Neural cell (in vitro differentiated cells): ENCODE measurements around the gene STT3B. TPM values are rescaled to one million over a fixed set of nuclear protein-coding genes. Genes with fewer than 3 reads are reported as not detected.

Experiments used
- H2AFZ ChIP-seq: fragments of 200-600, 300-800 bp; sonication (generic), shearing (Covaris generic); 2 replicates; pipeline ENCODE4 v1.6.0; 2014; ENCODE audit warnings: low read depth, mild to moderate bottlenecking, antibody characterized with exemption, low read length, moderate library complexity
- H3F3A ChIP-seq: fragments of 200-600 bp; shearing (Covaris generic); 2 replicates; pipeline ENCODE4 v1.6.1; 2016; ENCODE audit warnings: mild to moderate bottlenecking, moderate library complexity, mixed read lengths, antibody characterized with exemption, low read length; ENCODE audit not compliant: insufficient read depth, poor library complexity, severe bottlenecking
- H3K27ac ChIP-seq: fragments of 200-600, 300-800 bp; sonication (generic), shearing (Covaris generic); 2 replicates; pipeline ENCODE4 v1.5.1; 2014; ENCODE audit warnings: mild to moderate bottlenecking, low read length, moderate library complexity
- H3K27me3 ChIP-seq: fragments of 300-800, 200-600 bp; sonication (generic), shearing (Covaris generic); 2 replicates; pipeline ENCODE4 v1.6.0; 2014; ENCODE audit warnings: mild to moderate bottlenecking, low read depth, low read length, moderate library complexity; ENCODE audit not compliant: insufficient read depth
- H3K36me3 ChIP-seq: fragments of 300-800, 200-600 bp; sonication (generic), shearing (Covaris generic); 2 replicates; pipeline ENCODE4 v1.5.1; 2014; ENCODE audit warnings: mild to moderate bottlenecking, antibody characterized with exemption, low read length, moderate library complexity; ENCODE audit not compliant: insufficient read depth
- H3K4me2 ChIP-seq: fragments of 300-800, 200-600 bp; sonication (generic), shearing (Covaris generic); 2 replicates; pipeline ENCODE4 v1.6.0; 2014; ENCODE audit warnings: mild to moderate bottlenecking, low read length
- H3K4me3 ChIP-seq: fragments of 300-800, 200-600 bp; sonication (generic), shearing (Covaris generic); 2 replicates; pipeline ENCODE4 v1.5.1; 2014; ENCODE audit warnings: mild to moderate bottlenecking, low read length, moderate library complexity
- H3K79me2 ChIP-seq: fragments of 200-600 bp; shearing (Covaris generic); replicated peaks from 2 replicates; pipeline ENCODE4 v1.6.0; 2014; ENCODE audit warnings: mild to moderate bottlenecking, low read length, moderate library complexity; ENCODE audit not compliant: insufficient read depth
- H3K9ac ChIP-seq: fragments of 300-800, 200-600 bp; sonication (generic), shearing (Covaris generic); 2 replicates; pipeline ENCODE4 v1.6.1; 2016; ENCODE audit warnings: mild to moderate bottlenecking, low read length, mixed read lengths
- H3K9me2 ChIP-seq: fragments of 200-600 bp; shearing (Covaris generic); 2 replicates; pipeline ENCODE4 v1.6.1; 2016; ENCODE audit warnings: mild to moderate bottlenecking, low read length, mixed read lengths; ENCODE audit not compliant: insufficient read depth
- H3K9me3 ChIP-seq: fragments of 200-600, 300-800 bp; sonication (generic), shearing (Covaris generic); 2 replicates; pipeline ENCODE4 v1.6.1; 2016; ENCODE audit warnings: mild to moderate bottlenecking, mixed run types, low read length, moderate library complexity, mixed read lengths
- H4K20me1 ChIP-seq: fragments of 200-600 bp; shearing (Covaris generic); 2 replicates; pipeline ENCODE4 v1.6.1; 2016; ENCODE audit warnings: mild to moderate bottlenecking, mixed run types; ENCODE audit not compliant: insufficient read depth
- EP300 ChIP-seq: fragments of 450-650 bp; conservative IDR thresholded peaks from 2 replicates; pipeline ENCODE4 v1.6.1; 2014; ENCODE audit warnings: antibody characterized with exemption, mild to moderate bottlenecking, moderate library complexity; ENCODE audit not compliant: poor library complexity, severe bottlenecking
- EZH2 ChIP-seq: fragments of 200-600, 300-800 bp; shearing (Covaris generic), sonication (generic); IDR thresholded peaks from 2 replicates; pipeline ENCODE4 v1.6.1; 2014; ENCODE audit warnings: antibody characterized with exemption, low read length, borderline replicate concordance, mild to moderate bottlenecking; ENCODE audit not compliant: insufficient read depth, poor library complexity, severe bottlenecking
- MXI1 ChIP-seq: fragments of 450-650 bp; conservative IDR thresholded peaks from 2 replicates; pipeline ENCODE4 v1.6.1; 2014; ENCODE audit warnings: antibody characterized with exemption, mild to moderate bottlenecking; ENCODE audit not compliant: poor library complexity, severe bottlenecking
- POLR2AphosphoS5 ChIP-seq: IDR thresholded peaks from 2 replicates; pipeline ENCODE4 v1.6.1; 2012
- RAD21 ChIP-seq: fragments of 450-650 bp; conservative IDR thresholded peaks from 2 replicates; pipeline ENCODE4 v1.6.1; 2014; ENCODE audit warnings: antibody characterized with exemption, mild to moderate bottlenecking, moderate library complexity
- SMC3 ChIP-seq: fragments of 450-650 bp; conservative IDR thresholded peaks from 2 replicates; pipeline ENCODE4 v1.6.1; 2014; ENCODE audit warnings: antibody characterized with exemption, mild to moderate bottlenecking, moderate library complexity; ENCODE audit not compliant: poor library complexity
- TAF1 ChIP-seq: IDR thresholded peaks from 2 replicates; pipeline ENCODE4 v1.6.1; 2012; ENCODE audit warnings: low read depth
- polyA plus RNA-seq: library from polyadenylated mRNA; depleted of rRNA; stranded (reverse); fragments of >200 nt; gene quantifications from 2 replicates; pipeline ENCODE4 v1.2.3, GENCODE V29; 2014
- TF ChIP-seq, protein P1 (sequence below): fragments of 450-650 bp; IDR thresholded peaks from 2 replicates; pipeline ENCODE4 v1.5.1; 2014; ENCODE audit warnings: antibody characterized with exemption, mild to moderate bottlenecking, moderate library complexity; ENCODE audit not compliant: poor library complexity, severe bottlenecking
- TF ChIP-seq, protein P2 (sequence below): IDR thresholded peaks from 2 replicates; pipeline ENCODE4 v1.6.1; 2012; ENCODE audit warnings: borderline replicate concordance

Gene STT3B
- polyA plus RNA-seq, 1 donor from 2014 or later = 100 TPM

DNA sequence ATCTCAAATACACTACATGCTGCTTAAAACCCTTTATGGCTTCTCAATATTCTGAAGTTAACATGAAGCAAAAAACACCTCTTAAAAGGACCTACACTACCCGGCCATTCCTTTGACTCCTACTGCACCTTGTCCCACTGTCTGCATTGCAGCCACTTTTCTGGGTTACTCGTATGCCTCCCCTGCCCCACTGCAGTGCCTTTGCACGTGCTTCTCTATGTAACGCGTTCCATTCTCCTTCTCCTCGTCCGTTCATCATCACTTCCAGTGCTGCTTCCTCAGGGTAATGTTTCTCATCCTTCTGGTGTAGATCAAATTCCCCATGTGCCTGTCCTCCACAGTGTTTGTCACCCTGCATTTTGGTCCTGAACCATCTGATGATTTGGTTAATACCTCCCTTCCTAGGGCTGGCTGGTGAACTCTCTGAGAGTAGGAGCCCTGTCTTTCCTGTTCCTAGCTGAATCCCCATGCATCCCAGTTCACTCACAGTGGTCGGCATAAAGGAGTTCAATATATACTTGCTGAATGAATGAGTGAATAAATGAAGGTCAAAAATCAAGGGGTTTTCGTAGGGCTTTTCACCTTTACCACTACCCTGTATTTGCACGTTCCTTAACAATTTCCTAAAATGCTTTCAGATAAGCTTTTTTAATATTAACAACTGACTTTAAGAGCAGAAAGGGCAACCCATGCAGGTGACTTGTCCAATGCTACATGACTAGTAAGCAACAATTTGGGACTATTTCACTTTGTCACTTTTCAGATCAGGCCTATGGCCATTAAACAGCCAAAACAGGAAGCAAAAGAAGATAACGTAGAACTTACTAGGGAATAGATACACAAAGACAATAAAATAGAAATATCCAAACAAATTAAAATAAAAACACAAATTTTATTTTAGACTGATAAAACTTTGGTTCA is 2.4 kb upstream of the STT3B start:
- H3K9me2 ChIP-seq = no peaks in the 10 kb centered on the region
- H3K27ac ChIP-seq = no peak overlapping the region
- no peaks in the 10 kb centered on the region for H3K36me3 ChIP-seq
- H3K27me3 ChIP-seq = no peaks in the 10 kb centered on the region
- TF ChIP-seq, protein P1, sequence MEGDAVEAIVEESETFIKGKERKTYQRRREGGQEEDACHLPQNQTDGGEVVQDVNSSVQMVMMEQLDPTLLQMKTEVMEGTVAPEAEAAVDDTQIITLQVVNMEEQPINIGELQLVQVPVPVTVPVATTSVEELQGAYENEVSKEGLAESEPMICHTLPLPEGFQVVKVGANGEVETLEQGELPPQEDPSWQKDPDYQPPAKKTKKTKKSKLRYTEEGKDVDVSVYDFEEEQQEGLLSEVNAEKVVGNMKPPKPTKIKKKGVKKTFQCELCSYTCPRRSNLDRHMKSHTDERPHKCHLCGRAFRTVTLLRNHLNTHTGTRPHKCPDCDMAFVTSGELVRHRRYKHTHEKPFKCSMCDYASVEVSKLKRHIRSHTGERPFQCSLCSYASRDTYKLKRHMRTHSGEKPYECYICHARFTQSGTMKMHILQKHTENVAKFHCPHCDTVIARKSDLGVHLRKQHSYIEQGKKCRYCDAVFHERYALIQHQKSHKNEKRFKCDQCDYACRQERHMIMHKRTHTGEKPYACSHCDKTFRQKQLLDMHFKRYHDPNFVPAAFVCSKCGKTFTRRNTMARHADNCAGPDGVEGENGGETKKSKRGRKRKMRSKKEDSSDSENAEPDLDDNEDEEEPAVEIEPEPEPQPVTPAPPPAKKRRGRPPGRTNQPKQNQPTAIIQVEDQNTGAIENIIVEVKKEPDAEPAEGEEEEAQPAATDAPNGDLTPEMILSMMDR = no peak
- no peak for TF ChIP-seq RAD21
- TF ChIP-seq POLR2AphosphoS5 = no peak
- no peak for TF ChIP-seq SMC3
- TF ChIP-seq, protein P2, sequence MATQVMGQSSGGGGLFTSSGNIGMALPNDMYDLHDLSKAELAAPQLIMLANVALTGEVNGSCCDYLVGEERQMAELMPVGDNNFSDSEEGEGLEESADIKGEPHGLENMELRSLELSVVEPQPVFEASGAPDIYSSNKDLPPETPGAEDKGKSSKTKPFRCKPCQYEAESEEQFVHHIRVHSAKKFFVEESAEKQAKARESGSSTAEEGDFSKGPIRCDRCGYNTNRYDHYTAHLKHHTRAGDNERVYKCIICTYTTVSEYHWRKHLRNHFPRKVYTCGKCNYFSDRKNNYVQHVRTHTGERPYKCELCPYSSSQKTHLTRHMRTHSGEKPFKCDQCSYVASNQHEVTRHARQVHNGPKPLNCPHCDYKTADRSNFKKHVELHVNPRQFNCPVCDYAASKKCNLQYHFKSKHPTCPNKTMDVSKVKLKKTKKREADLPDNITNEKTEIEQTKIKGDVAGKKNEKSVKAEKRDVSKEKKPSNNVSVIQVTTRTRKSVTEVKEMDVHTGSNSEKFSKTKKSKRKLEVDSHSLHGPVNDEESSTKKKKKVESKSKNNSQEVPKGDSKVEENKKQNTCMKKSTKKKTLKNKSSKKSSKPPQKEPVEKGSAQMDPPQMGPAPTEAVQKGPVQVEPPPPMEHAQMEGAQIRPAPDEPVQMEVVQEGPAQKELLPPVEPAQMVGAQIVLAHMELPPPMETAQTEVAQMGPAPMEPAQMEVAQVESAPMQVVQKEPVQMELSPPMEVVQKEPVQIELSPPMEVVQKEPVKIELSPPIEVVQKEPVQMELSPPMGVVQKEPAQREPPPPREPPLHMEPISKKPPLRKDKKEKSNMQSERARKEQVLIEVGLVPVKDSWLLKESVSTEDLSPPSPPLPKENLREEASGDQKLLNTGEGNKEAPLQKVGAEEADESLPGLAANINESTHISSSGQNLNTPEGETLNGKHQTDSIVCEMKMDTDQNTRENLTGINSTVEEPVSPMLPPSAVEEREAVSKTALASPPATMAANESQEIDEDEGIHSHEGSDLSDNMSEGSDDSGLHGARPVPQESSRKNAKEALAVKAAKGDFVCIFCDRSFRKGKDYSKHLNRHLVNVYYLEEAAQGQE = no peak
- no peak for TF ChIP-seq TAF1
- no peak for TF ChIP-seq MXI1
- TF ChIP-seq EZH2 = no peak
- no peak for TF ChIP-seq EP300
- no peaks in the 10 kb centered on the region for H3F3A ChIP-seq
- peaks cover 17% of the 10 kb centered on the region for H3K79me2 ChIP-seq
- no peak overlapping the region for H3K4me3 ChIP-seq
- H2AFZ ChIP-seq = no peak overlapping the region
- H3K9ac ChIP-seq = no peak overlapping the region
- no peaks in the 10 kb centered on the region for H3K9me3 ChIP-seq
- no peak overlapping the region for H3K4me2 ChIP-seq
- H4K20me1 ChIP-seq = peaks cover 8% of the 10 kb centered on the region

GRCh38 chr3:31530960-31531335 is 1.8 kb upstream of the STT3B start:
- Histone ChIP-seq H3K9ac (no peak overlapping the region), H2AFZ (no peak overlapping the region), H3K27ac (no peak overlapping the region)

More at GRCh38 chr3:31530960-31531335, 1.8 kb upstream of the STT3B start:
- no peak for TF ChIP-seq RAD21
- TF ChIP-seq TAF1 = no peak
- TF ChIP-seq EP300 = no peak
- no peak for TF ChIP-seq POLR2AphosphoS5
- no peak for TF ChIP-seq SMC3
- TF ChIP-seq MXI1 = no peak
- TF ChIP-seq, protein P2 = no peak
- no peak for TF ChIP-seq EZH2
- TF ChIP-seq, protein P1 = no peak
- Histone ChIP-seq H4K20me1 (peaks cover 8% of the 10 kb centered on the region), H3K9me3 (no peaks in the 10 kb centered on the region), H3F3A (no peaks in the 10 kb centered on the region), H3K4me2 (peak overlapping the region; percentile 76), H3K27me3 (no peaks in the 10 kb centered on the region), H3K79me2 (peaks cover 23% of the 10 kb centered on the region), H3K4me3 (peak overlapping the region; percentile 85), H3K9me2 (no peaks in the 10 kb centered on the region), H3K36me3 (no peaks in the 10 kb centered on the region)
